ENCODE results near the gene TRPV5.

TRPV5 gene

GRCh38 chr7:142956951-142957623 lies 23.5 kb upstream of the TRPV5 start:
- TF ChIP-seq CTCF (conservative IDR thresholded peaks at IDR 0.05; ENCODE audit: low read depth) = no peak
- no peak overlapping the region for H3K27ac ChIP-seq
- peak; percentile 57 for DNase-seq (ENCODE audit: low spot score)
- POLR2A ChIA-PET (ENCODE audit: low non-redundant PET) = no interaction called here
- CTCF ChIA-PET = no interaction called here

- CTCF ChIA-PET = no interaction called here
- no peak overlapping the region for H3K27ac ChIP-seq
- no peak for TF ChIP-seq CTCF (conservative IDR thresholded peaks at IDR 0.05; ENCODE audit: low read depth)
These were observed 21.2 kb upstream of the TRPV5 start for GRCh38 chr7:142954680-142955268.

GRCh38 chr7:142950235-142950634 lies 16.7 kb upstream of the TRPV5 start:
- no peak for TF ChIP-seq CTCF (conservative IDR thresholded peaks at IDR 0.05; ENCODE audit: low read depth)
- DNase-seq (ENCODE audit: low spot score) = no peak
- ChIA-PET CTCF (interaction anchor here (0.5 kb wide), 1 partner anchor 1120 kb away, joined by 3 read pairs; no protein-coding TSS in a partner anchor), POLR2A (ENCODE audit: low non-redundant PET) (no interaction called here)
- H3K27ac ChIP-seq = no peak overlapping the region

More at GRCh38 chr7:142954680-142955268, 21.2 kb upstream of the TRPV5 start:
- DNase-seq (ENCODE audit: low spot score) = no peak
- POLR2A ChIA-PET (ENCODE audit: low non-redundant PET) = interaction anchor here (0.8 kb wide), 1 partner anchor 36 kb away, joined by 3 read pairs; no protein-coding TSS in a partner anchor

GRCh38 chr7:142948603-142949002 lies 15.1 kb upstream of the TRPV5 start:
- POLR2A ChIA-PET (ENCODE audit: low non-redundant PET) = no interaction called here
- TF ChIP-seq CTCF (conservative IDR thresholded peaks at IDR 0.05; ENCODE audit: low read depth) = no peak
- CTCF ChIA-PET = no interaction called here
- H3K27ac ChIP-seq = no peak overlapping the region
- DNase-seq (ENCODE audit: low spot score) = no peak

- CTCF ChIA-PET = no interaction called here
- DNase-seq (ENCODE audit: low spot score) = no peak
- POLR2A ChIA-PET (ENCODE audit: low non-redundant PET) = no interaction called here
- H3K27ac ChIP-seq = no peak overlapping the region
- no peak for TF ChIP-seq CTCF (conservative IDR thresholded peaks at IDR 0.05; ENCODE audit: low read depth)
These were observed 11.5 kb upstream of the TRPV5 start for GRCh38 chr7:142945001-142945400.

GRCh38 chr7:142943706-142944268 lies 10.2 kb upstream of the TRPV5 start:
- no peak overlapping the region for H3K27ac ChIP-seq
- peak; percentile 7 for DNase-seq (ENCODE audit: low spot score)
- ChIA-PET CTCF (interaction anchor here (0.6 kb wide), 1 partner anchor 58 kb away, joined by 4 read pairs; no protein-coding TSS in a partner anchor), POLR2A (ENCODE audit: low non-redundant PET) (no interaction called here)
- TF ChIP-seq CTCF (conservative IDR thresholded peaks at IDR 0.05; ENCODE audit: low read depth) = no peak
